Measurements from ENCODE around the gene RAD17.

- TF ChIP-seq CTCF (conservative IDR thresholded peaks at IDR 0.05; ENCODE audit: low read length) (no peak), EZH2phosphoT487 (IDR thresholded peaks at IDR 0.05; ENCODE audit: borderline replicate concordance) (no peak)
Measured at GRCh38 chr5:69343083-69343482, 26.5 kb upstream of the RAD17 start.
